Nucleus accumbens (tissue), 56 donors: Measurements from ENCODE around the gene MXD3.
"Not testable (repeated sequence)": the region's sequence is repeated elsewhere in the genome, so short reads cannot be mapped to it uniquely, and the experiment has no call there.

ENCODE experiments used
- DNase-seq, 56 donors: peaks; one replicate each; lab custom pipeline; 2025; lab: John Stamatoyannopoulos, UW

Gene MXD3

GRCh38 chr5:177288191-177288590 is 23.5 kb downstream of the MXD3 start:
- no peak for DNase-seq

GRCh38 chr5:177276886-177277285 is 34.8 kb downstream of the MXD3 start:
- DNase-seq: no peak

- DNase-seq: no peak
Observed at GRCh38 chr5:177275883-177276282, 35.8 kb downstream of the MXD3 start.

- DNase-seq: no peak
Observed at GRCh38 chr5:177271113-177271512, 40.6 kb downstream of the MXD3 start.

- DNase-seq: no peak
Observed at GRCh38 chr5:177270653-177271052, 41.0 kb downstream of the MXD3 start.

GRCh38 chr5:177269976-177270375 is 41.7 kb downstream of the MXD3 start:
- no peak for DNase-seq

- DNase-seq: no peak
Observed at GRCh38 chr5:177269232-177269895, 42.3 kb downstream of the MXD3 start.

GRCh38 chr5:177265395-177265794 is 46.3 kb downstream of the MXD3 start:
- no peak for DNase-seq

GRCh38 chr5:177264178-177264577 is 47.5 kb downstream of the MXD3 start:
- no peak for DNase-seq

- DNase-seq: no peak
Observed at GRCh38 chr5:177261510-177261909, 50.2 kb downstream of the MXD3 start.

GRCh38 chr5:177260961-177261360 is 50.7 kb downstream of the MXD3 start:
- DNase-seq: no peak

- not testable (repeated sequence) for DNase-seq
Observed at GRCh38 chr5:177258711-177259110, 53.0 kb downstream of the MXD3 start.
